Kidney epithelial cell (primary cell): ENCODE measurements around the gene C1D. TPM values are rescaled to one million over a fixed set of nuclear protein-coding genes. Genes with fewer than 3 reads are reported as not detected.
"Not testable (repeated sequence)": the region's sequence is repeated elsewhere in the genome, so short reads cannot be mapped to it uniquely, and the experiment has no call there.

Source experiments
- DNase-seq: peaks from one replicate; pipeline ENCODE4 v3.0.0-alpha.2; 2010; ENCODE audit warnings: low read depth
- H3K27me3 ChIP-seq: 2 replicates; pipeline ENCODE4 v1.6.0; 2011; ENCODE audit warnings: low read length; ENCODE audit not compliant: control insufficient read depth, insufficient read depth
- H3K36me3 ChIP-seq: 2 replicates; pipeline ENCODE4 v1.5.1; 2011; ENCODE audit warnings: low read length; ENCODE audit not compliant: control insufficient read depth, insufficient read depth
- H3K4me3 ChIP-seq: 2 replicates; pipeline ENCODE4 v1.5.1; 2011; ENCODE audit warnings: low read depth, mild to moderate bottlenecking, control low read depth, low read length
- CTCF ChIP-seq: IDR thresholded peaks from 2 replicates; pipeline ENCODE4 v1.5.1; 2011; ENCODE audit warnings: mild to moderate bottlenecking, moderate library complexity, low read length, control low read depth, inconsistent platforms; ENCODE audit not compliant: insufficient read depth, poor library complexity, severe bottlenecking
- total RNA-seq: library from RNA; depleted of rRNA; stranded (reverse); fragments of >200 nt; gene quantifications from 2 replicates; pipeline ENCODE4 v1.2.3, GENCODE V29; 2015

The C1D gene
- total RNA-seq, 1 donor from 2014 or later = 21.6 TPM

DNA sequence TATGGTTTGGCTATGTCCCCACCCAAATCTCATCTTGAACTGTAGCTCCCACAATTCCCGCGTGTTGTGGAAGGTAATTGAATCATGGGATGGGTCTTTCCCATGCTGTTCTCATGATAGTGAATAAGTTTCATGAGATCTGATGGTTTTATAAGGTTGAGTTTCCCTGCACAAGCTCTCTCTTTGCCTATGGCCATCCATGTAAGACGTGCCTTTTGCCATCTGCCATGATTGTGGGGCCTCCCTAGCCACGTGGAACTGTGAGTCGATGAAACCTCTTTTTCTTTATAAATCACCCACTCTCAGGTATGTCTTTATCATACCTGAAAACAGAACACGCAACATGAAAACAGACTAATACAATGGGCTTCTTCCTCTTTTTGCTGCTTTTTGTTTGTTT, 11.2 kb upstream of the C1D start:
- no peak overlapping the region for H3K4me3 ChIP-seq
- TF ChIP-seq CTCF = no peak
- H3K27me3 ChIP-seq = no peaks in the 10 kb centered on the region
- DNase-seq = no peak
- H3K36me3 ChIP-seq = no peaks in the 10 kb centered on the region

DNA sequence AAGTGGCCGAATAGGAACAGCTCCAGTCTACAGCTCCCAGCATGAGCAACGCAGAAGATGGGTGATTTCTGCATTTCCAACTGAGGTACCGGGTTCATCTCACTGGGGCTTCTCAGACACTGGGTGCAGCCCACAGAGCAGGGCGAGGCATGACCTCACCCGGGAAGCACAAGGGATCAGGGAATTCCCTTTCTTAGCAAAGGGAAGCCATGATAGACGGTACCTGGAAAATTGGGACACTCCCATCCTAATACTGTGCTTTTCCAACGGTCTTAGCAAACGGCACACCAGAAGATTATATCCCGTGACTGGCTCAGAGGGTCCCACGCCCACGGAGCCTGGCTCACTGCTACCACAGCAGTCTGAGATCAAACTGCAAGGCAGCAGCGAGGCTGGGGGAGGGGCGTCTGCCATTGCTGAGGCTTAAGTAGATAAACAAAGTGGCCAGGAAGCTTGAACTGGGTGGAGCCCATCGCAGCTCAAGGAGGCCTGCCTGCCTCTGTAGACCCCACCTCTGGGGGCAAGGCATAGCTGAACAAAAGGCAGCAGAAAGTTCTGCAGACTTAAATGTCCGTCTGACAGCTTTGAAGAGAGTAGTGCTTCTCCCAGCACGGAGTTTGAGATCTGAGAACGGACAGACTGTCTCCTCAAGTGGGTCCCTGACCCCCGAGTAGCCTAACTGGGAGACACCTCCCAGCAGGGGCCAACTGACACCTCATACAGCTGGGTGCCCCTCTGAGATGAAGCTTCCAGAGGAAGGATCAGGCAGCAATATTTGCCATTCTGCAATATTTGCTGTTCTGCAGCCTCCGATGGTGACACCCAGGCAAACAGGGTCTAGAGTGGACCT, 1.2 kb upstream of the C1D start:
- not testable (repeated sequence) for H3K36me3 ChIP-seq, H3K4me3 ChIP-seq, H3K27me3 ChIP-seq, DNase-seq

GRCh38 chr2:68060652-68061051, 2.2 kb downstream of the C1D start:
- Histone ChIP-seq H3K4me3 (no peak overlapping the region), H3K36me3 (no peaks in the 10 kb centered on the region), H3K27me3 (no peaks in the 10 kb centered on the region)
- no peak for DNase-seq
- no peak for TF ChIP-seq CTCF

DNA sequence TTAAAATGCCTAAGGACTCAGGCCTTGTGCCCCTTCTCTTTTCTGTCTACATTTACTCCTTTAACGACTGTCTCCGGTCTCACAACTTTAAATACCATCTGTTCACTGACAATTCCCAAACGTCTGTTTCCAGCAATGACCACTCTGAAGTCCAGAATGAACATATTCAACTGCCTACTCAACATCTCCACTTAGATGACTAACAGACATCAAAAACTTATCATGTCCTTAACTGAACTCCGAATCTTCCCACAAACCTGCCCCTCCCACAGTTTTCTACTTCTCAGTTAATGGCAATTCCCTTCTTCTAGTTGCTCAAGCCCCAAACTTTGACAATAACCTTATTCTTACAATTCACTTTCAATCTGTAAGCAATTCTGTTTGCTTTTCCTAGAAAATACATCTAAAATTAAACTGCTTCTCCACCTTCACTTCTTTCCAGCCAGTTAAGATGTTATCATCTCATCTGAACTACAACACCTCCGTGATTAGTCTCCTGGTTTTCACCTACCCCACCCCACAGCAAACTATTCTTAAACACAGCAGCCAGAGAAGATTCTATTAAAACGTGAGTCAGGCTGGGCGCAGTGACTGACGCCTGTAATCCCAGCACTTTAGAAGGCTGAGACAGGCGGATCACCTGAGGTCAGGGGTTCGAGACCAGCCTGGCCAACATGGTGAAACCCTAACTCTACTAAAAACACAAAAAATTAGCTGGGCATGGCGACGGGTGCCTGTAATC, 2.8 kb downstream of the C1D start:
- no peak overlapping the region for H3K4me3 ChIP-seq
- no peak for TF ChIP-seq CTCF
- no peaks in the 10 kb centered on the region for H3K36me3 ChIP-seq
- no peaks in the 10 kb centered on the region for H3K27me3 ChIP-seq
- DNase-seq = no peak

DNA sequence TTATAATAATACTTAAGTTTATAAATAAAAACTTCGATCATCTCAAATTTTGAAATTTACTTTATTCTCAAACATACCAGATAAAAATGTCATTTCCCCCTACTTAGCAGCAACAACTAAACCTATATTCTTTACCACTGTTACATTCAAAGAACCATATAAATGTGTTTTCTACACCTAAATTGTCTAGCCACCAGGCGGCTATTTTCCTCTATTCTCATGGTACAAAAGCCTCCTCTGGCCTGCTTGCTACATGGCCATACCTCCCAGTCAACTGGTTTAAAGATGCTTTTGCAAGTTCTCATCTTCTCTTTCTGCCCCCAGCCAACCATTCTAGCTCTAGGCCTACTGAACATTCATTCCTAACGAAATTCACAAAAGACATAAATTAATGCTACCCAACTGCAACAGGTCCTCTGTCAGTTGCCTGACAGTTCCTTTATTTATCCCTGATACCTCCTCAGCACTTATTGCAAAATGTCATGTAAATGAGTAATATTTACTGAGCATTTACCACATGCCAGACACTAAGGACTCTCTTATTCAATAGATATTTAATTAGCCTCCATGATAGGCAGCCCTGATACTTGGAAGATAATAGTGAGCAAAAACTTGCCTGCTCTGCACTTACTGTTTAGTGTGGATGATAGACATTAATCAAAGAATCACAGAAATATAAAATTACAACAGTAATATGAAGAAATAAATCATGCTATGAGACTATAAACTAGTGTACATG, 5.0 kb downstream of the C1D start:
- Histone ChIP-seq H3K4me3 (no peak overlapping the region), H3K27me3 (no peaks in the 10 kb centered on the region), H3K36me3 (no peaks in the 10 kb centered on the region)
- no peak for DNase-seq
- no peak for TF ChIP-seq CTCF
